Mesothelial cell of epicardium (in vitro differentiated cells): ENCODE measurements around the gene DGKH. TPM values are rescaled to one million over a fixed set of nuclear protein-coding genes. Genes with fewer than 3 reads are reported as not detected.
A peak's percentile ranks its signal among the peaks of the same experiment; 100 is the strongest.

Experiments
- DNase-seq, 2 experiments: peaks; one replicate each; pipeline ENCODE4 v3.0.0; 2021; ENCODE audit warnings: low spot score in 2 of 2; ENCODE audit not compliant: unreplicated experiment in 2 of 2
- H3K27ac Mint-ChIP-seq: 2 replicates; pipeline ENCODE4 v1.8.0; 2021; ENCODE audit warnings: mixed read lengths
- H3K27me3 Mint-ChIP-seq: 2 replicates; pipeline ENCODE4 v1.8.0; 2021; ENCODE audit warnings: low read depth, mixed read lengths
- H3K36me3 Mint-ChIP-seq: 2 replicates; pipeline ENCODE4 v1.8.0; 2021; ENCODE audit warnings: mixed read lengths
- H3K4me1 Mint-ChIP-seq: 2 replicates; pipeline ENCODE4 v1.8.0; 2021; ENCODE audit warnings: mixed read lengths
- H3K4me3 Mint-ChIP-seq: 2 replicates; pipeline ENCODE4 v1.8.0; 2021; ENCODE audit warnings: mild to moderate bottlenecking, moderate library complexity, mixed read lengths
- H3K9me3 Mint-ChIP-seq: 2 replicates; pipeline ENCODE4 v1.8.0; 2021; ENCODE audit warnings: mixed read lengths
- total RNA-seq: library from RNA; stranded (reverse); gene quantifications from 3 replicates; pipeline ENCODE4 v1.2.1, GENCODE V29; 2021
- TF ChIP-seq, protein P1 (sequence below): fragments of 200-600 bp; sonication (generic); IDR thresholded peaks from one replicate; pipeline ENCODE4 v1.5.0; 2021; ENCODE audit warnings: antibody characterized with exemption; ENCODE audit not compliant: unreplicated experiment

DGKH gene
- total RNA-seq, 1 donor from 2014 or later = 9.2 TPM

DNA sequence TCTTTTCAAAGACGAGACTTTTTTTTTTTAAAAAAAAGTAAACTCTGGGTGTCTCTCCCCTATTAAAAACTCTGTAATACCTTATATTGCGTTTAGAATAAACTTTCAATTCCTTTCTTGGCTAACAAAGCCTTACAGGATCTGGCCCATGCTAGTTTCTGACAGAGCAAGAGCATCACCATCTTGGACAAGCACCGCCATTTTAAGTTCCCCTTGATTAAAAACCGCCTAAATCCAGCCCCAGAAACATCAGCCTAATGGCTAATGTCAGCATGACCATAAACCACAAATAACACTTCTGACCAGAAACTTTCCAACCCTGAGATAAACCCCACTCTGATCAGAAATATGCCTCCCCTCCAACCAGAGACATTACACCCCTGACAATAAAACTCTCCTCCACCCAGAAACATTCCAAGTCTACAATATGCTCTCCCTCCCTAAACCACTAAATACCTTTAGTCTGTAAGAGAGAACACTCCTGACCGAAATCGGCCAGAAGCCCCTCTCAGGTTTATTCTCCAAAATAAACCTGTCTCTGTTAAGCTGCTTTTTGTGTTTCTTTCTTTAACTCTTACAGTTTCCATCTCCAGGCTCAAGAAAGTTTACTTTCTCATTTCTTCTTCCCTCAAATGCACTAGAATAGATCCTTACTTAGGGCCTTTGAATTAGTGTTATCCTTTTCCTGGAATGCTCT is 221.9 kb downstream of the DGKH start:
- Mint-ChIP-seq H3K9me3 (peaks cover 13% of the 10 kb centered on the region), H3K4me3 (no peak overlapping the region), H3K36me3 (no peaks in the 10 kb centered on the region), H3K27me3 (no peaks in the 10 kb centered on the region), H3K4me1 (peaks cover 47% of the 10 kb centered on the region), H3K27ac (no peak overlapping the region)
- DNase-seq = no peak
- TF ChIP-seq, protein P1, sequence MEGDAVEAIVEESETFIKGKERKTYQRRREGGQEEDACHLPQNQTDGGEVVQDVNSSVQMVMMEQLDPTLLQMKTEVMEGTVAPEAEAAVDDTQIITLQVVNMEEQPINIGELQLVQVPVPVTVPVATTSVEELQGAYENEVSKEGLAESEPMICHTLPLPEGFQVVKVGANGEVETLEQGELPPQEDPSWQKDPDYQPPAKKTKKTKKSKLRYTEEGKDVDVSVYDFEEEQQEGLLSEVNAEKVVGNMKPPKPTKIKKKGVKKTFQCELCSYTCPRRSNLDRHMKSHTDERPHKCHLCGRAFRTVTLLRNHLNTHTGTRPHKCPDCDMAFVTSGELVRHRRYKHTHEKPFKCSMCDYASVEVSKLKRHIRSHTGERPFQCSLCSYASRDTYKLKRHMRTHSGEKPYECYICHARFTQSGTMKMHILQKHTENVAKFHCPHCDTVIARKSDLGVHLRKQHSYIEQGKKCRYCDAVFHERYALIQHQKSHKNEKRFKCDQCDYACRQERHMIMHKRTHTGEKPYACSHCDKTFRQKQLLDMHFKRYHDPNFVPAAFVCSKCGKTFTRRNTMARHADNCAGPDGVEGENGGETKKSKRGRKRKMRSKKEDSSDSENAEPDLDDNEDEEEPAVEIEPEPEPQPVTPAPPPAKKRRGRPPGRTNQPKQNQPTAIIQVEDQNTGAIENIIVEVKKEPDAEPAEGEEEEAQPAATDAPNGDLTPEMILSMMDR = no peak

DNA sequence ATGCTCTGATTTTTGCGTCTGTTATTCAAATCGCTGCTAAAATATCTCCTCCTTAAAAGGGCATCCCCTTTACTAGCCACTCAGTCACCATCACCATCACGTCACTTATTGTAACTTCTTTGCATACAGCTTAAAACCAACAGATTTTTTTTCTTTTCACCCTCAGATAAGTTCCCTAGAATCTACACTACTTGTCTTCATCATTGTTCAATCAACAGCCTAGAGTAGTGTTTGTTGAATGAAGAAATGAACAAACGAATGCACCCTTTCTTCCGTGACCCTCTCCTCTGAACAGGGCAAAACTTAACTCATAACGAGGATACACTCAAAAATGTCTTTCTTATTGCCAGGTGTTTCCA is 222.4 kb downstream of the DGKH start:
- Mint-ChIP-seq H3K27ac (no peak overlapping the region), H3K27me3 (no peaks in the 10 kb centered on the region), H3K36me3 (no peaks in the 10 kb centered on the region), H3K4me1 (peaks cover 43% of the 10 kb centered on the region), H3K9me3 (peaks cover 13% of the 10 kb centered on the region), H3K4me3 (peak overlapping the region; percentile 96)
- DNase-seq = no peak
- TF ChIP-seq, protein P1 = no peak

DNA sequence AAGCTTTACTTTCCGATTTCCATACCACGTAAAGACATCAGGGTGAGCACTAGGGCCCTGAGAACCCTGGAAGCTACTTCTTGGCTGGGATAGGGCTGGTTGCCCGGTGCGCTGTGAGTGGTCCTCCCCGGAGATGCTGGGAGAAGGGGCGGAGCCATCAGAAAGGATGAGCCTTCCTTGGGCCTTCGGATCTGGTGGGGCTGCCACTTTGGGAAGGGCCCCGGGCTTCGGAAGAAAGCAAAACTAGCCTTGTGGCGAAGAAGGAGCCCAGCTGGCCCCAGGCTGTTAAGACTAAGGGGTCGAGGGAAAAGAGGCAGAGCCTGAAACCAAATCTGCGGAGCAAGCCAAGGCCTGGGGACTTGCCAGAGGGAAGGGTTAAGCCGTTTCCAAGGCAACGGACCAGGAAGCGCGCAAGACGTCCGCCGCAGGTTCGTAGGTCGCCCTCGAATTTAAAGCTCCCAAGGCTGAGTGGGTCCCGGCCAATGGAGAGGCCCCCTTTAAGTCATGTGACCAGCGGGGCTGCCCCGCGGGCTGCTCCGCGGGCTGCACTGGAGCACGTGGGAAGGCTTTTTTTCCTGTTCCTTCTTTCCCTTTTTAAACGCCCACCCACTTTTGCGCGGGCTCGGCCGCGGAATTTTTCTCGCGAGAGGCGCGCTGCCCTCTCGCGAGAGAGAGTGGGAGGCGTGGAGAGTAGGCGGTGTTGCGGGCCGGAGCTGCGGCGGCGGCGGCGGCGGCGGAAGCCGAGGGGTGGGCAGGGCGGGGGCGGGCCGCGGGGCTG is 223.1 kb downstream of the DGKH start:
- H3K27ac Mint-ChIP-seq = peak overlapping the region; percentile 93
- peaks cover 42% of the 10 kb centered on the region for H3K4me1 Mint-ChIP-seq
- TF ChIP-seq, protein P1 = no peak
- no peaks in the 10 kb centered on the region for H3K27me3 Mint-ChIP-seq
- peaks cover 13% of the 10 kb centered on the region for H3K9me3 Mint-ChIP-seq
- no peaks in the 10 kb centered on the region for H3K36me3 Mint-ChIP-seq
- DNase-seq = peak; percentile 86 to 89
- H3K4me3 Mint-ChIP-seq = peak overlapping the region; percentile 96

DNA sequence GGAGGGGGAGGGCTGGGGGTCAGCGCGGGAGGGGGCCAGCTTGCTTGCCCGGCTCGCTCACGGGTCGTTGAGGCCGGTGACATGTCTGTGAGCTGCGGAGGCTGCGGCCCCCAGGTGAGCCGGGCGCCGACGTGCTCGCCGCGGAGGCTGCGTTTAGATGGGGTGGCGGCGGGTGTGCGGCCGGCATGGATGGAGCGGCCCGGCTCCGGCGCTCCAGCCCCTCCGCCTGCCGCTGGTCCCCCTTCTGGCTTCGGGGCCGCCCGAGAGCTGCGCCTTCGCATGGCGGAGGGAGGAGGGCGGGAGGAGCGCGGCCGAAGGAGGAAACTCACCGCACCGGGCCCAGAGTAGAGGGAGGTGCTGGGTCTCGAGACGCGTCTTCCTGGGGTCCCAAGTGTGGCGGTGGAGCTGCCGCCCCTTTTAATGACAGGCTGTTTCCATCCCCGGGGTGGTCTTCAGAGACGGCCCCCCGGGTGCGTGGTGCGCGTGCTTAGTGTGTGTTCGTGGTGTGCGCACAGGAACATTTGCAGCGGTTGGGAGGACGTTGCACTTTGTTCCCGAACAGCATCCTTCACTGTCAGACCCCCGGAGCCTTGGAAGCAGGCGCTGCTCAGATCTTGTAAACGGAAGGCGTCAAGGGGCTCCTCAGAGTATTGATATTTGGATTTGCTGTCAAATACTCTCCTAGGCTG is 223.8 kb downstream of the DGKH start, which contains the start of gene AKAP11:
Gene AKAP11, plus strand, starts transcription at position 38 of the 689 bp plus-strand sequence. CDS start 14,197 bp downstream, outside the sequence.
- TF ChIP-seq, protein P1 = no peak
- H3K27ac Mint-ChIP-seq = peak within 1 kb of the TSS; percentile 96
- no peaks in the 10 kb centered on the region for H3K27me3 Mint-ChIP-seq
- peak in 1 of 2 experiments; percentile 71 for DNase-seq
- peak within 1 kb of the TSS; percentile 96 for H3K4me3 Mint-ChIP-seq
- H3K4me1 Mint-ChIP-seq = peaks cover 39% of the 10 kb centered on the region
- H3K9me3 Mint-ChIP-seq = peaks cover 13% of the 10 kb centered on the region
- H3K36me3 Mint-ChIP-seq = no peaks in the 10 kb centered on the region

DNA sequence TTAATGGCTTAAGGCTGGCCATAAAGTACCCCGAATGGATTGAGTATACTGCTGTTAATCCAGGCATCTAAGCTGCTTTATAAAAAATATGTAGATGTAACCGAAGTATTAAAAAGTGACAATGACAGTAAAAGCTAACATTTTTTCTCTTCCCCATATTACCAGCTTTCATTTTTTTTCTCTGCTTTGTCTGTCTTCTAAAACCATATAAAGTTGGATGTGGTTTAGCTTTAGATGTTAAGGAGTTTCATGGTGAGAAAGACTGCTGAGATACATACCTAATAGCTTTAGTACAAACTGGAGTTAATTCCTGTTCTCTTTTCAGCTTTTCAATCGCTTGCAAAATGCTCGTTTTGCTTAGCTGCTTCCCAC is 224.3 kb downstream of the DGKH start:
- H3K27me3 Mint-ChIP-seq = no peaks in the 10 kb centered on the region
- peaks cover 37% of the 10 kb centered on the region for H3K4me1 Mint-ChIP-seq
- TF ChIP-seq, protein P1 = no peak
- DNase-seq = no peak
- peaks cover 13% of the 10 kb centered on the region for H3K9me3 Mint-ChIP-seq
- peak overlapping the region; percentile 96 for H3K4me3 Mint-ChIP-seq
- peak overlapping the region; percentile 96 for H3K27ac Mint-ChIP-seq
- H3K36me3 Mint-ChIP-seq = no peaks in the 10 kb centered on the region
